ENCODE measurements around the gene BBS7. TPM values are rescaled to one million over a fixed set of nuclear protein-coding genes. Genes with fewer than 3 reads are reported as not detected.

The BBS7 gene
- total RNA-seq, 1 experiment from 2014 or later = 20.5 TPM

DNA sequence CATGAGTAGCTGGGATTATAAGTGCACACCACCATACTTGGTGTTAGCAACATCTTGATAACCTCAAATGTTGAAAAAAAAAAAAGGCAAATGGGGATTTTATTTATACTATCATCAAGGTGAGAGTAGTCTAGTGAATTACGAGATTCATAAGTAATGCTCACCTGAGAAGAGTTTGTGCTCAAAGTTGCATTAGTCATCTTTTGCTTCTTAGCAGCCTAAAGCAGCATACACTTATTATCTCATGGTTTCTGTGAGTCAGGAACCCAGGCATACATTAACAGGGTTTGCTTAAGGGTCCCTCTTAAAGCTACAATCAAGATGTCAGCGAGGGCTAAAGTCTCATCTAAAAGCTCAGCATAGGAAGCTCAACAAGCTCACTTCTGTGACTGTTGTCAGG, 77.3 kb downstream of the BBS7 start:
- no peak overlapping the region for H3K4me3 Mint-ChIP-seq
- TF ChIP-seq TP53 (CRISPR knock-in tag; IDR thresholded peaks at IDR 0.05) = no peak
- no peak for TF ChIP-seq EMX1 (CRISPR knock-in tag; IDR thresholded peaks at IDR 0.05)
- no peak for TF ChIP-seq MYBL2 (CRISPR knock-in tag; IDR thresholded peaks at IDR 0.05)
- TF ChIP-seq, protein P1, sequence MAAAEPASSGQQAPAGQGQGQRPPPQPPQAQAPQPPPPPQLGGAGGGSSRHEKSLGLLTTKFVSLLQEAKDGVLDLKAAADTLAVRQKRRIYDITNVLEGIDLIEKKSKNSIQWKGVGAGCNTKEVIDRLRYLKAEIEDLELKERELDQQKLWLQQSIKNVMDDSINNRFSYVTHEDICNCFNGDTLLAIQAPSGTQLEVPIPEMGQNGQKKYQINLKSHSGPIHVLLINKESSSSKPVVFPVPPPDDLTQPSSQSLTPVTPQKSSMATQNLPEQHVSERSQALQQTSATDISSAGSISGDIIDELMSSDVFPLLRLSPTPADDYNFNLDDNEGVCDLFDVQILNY (CRISPR knock-in tag; IDR thresholded peaks at IDR 0.05) = no peak
- TF ChIP-seq, protein P2, sequence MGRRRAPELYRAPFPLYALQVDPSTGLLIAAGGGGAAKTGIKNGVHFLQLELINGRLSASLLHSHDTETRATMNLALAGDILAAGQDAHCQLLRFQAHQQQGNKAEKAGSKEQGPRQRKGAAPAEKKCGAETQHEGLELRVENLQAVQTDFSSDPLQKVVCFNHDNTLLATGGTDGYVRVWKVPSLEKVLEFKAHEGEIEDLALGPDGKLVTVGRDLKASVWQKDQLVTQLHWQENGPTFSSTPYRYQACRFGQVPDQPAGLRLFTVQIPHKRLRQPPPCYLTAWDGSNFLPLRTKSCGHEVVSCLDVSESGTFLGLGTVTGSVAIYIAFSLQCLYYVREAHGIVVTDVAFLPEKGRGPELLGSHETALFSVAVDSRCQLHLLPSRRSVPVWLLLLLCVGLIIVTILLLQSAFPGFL (CRISPR knock-in tag; IDR thresholded peaks at IDR 0.05; ENCODE audit: borderline replicate concordance) = no peak
- TF ChIP-seq, protein P3, sequence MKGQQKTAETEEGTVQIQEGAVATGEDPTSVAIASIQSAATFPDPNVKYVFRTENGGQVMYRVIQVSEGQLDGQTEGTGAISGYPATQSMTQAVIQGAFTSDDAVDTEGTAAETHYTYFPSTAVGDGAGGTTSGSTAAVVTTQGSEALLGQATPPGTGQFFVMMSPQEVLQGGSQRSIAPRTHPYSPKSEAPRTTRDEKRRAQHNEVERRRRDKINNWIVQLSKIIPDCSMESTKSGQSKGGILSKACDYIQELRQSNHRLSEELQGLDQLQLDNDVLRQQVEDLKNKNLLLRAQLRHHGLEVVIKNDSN (CRISPR knock-in tag; IDR thresholded peaks at IDR 0.05) = no peak
- TF ChIP-seq NR3C1 (CRISPR knock-in tag; conservative IDR thresholded peaks at IDR 0.05; ENCODE audit: low read depth) = no peak
- TF ChIP-seq CREB1 (CRISPR knock-in tag; IDR thresholded peaks at IDR 0.05) = no peak
- no peak for TF ChIP-seq SP1 (CRISPR knock-in tag; conservative IDR thresholded peaks at IDR 0.05)
- TF ChIP-seq, protein P4, sequence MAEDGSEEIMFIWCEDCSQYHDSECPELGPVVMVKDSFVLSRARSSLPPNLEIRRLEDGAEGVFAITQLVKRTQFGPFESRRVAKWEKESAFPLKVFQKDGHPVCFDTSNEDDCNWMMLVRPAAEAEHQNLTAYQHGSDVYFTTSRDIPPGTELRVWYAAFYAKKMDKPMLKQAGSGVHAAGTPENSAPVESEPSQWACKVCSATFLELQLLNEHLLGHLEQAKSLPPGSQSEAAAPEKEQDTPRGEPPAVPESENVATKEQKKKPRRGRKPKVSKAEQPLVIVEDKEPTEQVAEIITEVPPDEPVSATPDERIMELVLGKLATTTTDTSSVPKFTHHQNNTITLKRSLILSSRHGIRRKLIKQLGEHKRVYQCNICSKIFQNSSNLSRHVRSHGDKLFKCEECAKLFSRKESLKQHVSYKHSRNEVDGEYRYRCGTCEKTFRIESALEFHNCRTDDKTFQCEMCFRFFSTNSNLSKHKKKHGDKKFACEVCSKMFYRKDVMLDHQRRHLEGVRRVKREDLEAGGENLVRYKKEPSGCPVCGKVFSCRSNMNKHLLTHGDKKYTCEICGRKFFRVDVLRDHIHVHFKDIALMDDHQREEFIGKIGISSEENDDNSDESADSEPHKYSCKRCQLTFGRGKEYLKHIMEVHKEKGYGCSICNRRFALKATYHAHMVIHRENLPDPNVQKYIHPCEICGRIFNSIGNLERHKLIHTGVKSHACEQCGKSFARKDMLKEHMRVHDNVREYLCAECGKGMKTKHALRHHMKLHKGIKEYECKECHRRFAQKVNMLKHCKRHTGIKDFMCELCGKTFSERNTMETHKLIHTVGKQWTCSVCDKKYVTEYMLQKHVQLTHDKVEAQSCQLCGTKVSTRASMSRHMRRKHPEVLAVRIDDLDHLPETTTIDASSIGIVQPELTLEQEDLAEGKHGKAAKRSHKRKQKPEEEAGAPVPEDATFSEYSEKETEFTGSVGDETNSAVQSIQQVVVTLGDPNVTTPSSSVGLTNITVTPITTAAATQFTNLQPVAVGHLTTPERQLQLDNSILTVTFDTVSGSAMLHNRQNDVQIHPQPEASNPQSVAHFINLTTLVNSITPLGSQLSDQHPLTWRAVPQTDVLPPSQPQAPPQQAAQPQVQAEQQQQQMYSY (CRISPR knock-in tag; IDR thresholded peaks at IDR 0.05) = no peak
- TF ChIP-seq, protein P5, sequence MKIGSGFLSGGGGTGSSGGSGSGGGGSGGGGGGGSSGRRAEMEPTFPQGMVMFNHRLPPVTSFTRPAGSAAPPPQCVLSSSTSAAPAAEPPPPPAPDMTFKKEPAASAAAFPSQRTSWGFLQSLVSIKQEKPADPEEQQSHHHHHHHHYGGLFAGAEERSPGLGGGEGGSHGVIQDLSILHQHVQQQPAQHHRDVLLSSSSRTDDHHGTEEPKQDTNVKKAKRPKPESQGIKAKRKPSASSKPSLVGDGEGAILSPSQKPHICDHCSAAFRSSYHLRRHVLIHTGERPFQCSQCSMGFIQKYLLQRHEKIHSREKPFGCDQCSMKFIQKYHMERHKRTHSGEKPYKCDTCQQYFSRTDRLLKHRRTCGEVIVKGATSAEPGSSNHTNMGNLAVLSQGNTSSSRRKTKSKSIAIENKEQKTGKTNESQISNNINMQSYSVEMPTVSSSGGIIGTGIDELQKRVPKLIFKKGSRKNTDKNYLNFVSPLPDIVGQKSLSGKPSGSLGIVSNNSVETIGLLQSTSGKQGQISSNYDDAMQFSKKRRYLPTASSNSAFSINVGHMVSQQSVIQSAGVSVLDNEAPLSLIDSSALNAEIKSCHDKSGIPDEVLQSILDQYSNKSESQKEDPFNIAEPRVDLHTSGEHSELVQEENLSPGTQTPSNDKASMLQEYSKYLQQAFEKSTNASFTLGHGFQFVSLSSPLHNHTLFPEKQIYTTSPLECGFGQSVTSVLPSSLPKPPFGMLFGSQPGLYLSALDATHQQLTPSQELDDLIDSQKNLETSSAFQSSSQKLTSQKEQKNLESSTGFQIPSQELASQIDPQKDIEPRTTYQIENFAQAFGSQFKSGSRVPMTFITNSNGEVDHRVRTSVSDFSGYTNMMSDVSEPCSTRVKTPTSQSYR (CRISPR knock-in tag; IDR thresholded peaks at IDR 0.05) = no peak
- no peak for TF ChIP-seq GRHL2 (CRISPR knock-in tag; IDR thresholded peaks at IDR 0.05; ENCODE audit: insufficient replicate concordance, severe bottlenecking)
- H3K27me3 Mint-ChIP-seq (ENCODE audit: low read depth) = no peaks in the 10 kb centered on the region
- no peak for ATAC-seq
- H3K9me3 Mint-ChIP-seq = no peaks in the 10 kb centered on the region
- ChIA-PET POLR2A (no interaction called here), CTCF (no interaction called here)
- no peaks in the 10 kb centered on the region for H3K36me3 Mint-ChIP-seq
- DNase-seq (ENCODE audit: low spot score) = no peak
- peaks cover 24% of the 10 kb centered on the region for H3K4me1 Mint-ChIP-seq
- no peak overlapping the region for H3K27ac Mint-ChIP-seq

DNA sequence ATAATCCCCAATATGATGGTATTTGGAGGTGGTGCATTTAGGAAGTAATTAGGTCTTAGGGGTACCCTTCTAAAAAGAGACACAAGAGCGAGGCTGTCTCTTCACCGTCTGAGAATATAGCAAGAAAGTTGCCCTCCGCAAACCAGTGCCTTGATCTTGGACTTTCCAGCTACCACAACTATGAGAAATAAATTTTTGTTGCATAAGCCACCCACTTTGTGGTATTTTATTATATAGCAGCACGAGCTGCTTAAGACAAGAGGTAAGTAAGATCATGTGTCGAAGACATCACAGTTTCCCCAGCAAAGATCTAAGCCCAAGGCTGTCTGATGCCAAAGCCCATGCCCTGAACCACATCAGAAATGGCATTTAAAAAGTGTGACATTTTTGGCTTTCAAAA, 78.8 kb downstream of the BBS7 start:
- POLR2A ChIA-PET = no interaction called here

More for the DNA sequence above, 78.8 kb downstream of the BBS7 start:
- no peak for ATAC-seq
- Mint-ChIP-seq H3K9me3 (no peaks in the 10 kb centered on the region), H3K4me3 (no peak overlapping the region), H3K27ac (no peak overlapping the region), H3K36me3 (no peaks in the 10 kb centered on the region), H3K27me3 (ENCODE audit: low read depth) (no peaks in the 10 kb centered on the region), H3K4me1 (peaks cover 20% of the 10 kb centered on the region)
- no peak for DNase-seq (ENCODE audit: low spot score)
- CTCF ChIA-PET = no interaction called here
- TF ChIP-seq, protein P4 (CRISPR knock-in tag; IDR thresholded peaks at IDR 0.05) = no peak
- TF ChIP-seq TEAD1 (CRISPR knock-in tag; IDR thresholded peaks at IDR 0.05) (no peak), ATF1 (CRISPR knock-in tag; IDR thresholded peaks at IDR 0.05) (no peak), TCF7 (CRISPR knock-in tag; IDR thresholded peaks at IDR 0.05; ENCODE audit: low read depth) (no peak)

Measured in WTC11 (cell line).